ENCODE measurements around the gene LYST.
"Not testable (repeated sequence)": the region's sequence is repeated elsewhere in the genome, so short reads cannot be mapped to it uniquely, and the experiment has no call there.

The LYST gene

GRCh38 chr1:235754186-235754585 is 112.5 kb downstream of the LYST start:
- not testable (repeated sequence) for DNase-seq

DNA sequence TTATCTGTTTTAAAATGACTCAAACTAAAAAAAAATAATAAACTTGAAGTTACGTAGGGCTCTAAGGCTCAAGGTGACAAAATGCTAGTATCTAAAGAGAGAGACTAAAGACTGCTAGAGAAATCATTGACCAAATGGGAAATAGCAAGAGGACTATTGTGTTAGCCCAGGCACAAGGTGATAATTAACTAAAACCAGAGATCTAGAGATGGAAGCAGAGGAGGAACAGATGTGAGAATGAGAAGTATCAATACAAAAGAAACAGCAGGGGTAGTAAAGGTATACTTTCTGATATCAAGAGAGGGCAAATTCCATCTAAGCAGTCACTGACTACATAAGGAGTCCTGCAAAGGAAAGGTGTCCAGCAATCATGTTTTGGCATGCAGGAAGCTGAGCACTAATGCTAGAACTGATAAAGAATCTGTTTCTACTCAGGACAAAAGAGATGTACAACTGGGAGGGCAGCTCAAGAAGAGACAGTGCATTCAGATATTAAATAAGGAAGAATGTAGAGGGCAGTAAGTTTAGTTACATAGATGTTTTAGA is 116.9 kb downstream of the LYST start:
- DNase-seq, result no peak

DNA sequence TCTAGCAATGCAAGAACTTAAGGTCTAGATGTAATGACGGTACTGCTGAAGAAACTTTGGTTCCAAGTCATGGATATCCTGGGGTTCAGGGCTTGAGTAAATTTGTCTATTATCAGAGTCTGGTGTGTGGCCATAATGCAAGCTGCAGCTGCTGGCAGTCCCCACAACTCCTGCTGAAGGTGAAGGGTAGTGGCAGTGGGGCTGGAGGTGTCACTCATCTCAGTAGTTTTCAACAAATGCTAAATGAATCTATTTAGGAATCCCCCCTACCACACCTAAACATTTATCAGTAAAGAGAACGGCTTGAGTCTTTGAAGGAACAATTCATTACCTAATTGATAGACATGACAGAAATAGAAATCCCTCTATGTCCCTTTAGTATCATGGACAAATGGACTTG is 118.0 kb downstream of the LYST start:
- no peak for DNase-seq

DNA sequence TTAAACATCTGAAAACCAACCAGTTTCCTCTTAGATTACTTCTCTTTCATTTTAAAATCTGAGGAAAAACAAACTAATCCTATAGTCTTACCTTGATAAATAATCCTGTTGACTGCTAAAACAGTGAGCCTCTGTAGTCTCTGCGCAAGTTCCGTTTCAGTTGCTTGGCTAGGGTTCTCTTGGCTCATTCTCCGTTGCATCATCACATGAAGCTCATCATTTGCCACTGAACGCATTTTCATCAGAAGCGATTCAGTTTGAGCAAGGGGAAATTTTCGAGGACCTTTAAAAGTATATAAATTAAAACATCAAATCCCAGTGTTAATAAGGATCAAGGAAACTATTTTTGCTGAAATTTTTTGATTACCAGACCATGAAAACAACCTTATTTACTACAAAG is 120.5 kb downstream of the LYST start:
- DNase-seq, result no peak

DNA sequence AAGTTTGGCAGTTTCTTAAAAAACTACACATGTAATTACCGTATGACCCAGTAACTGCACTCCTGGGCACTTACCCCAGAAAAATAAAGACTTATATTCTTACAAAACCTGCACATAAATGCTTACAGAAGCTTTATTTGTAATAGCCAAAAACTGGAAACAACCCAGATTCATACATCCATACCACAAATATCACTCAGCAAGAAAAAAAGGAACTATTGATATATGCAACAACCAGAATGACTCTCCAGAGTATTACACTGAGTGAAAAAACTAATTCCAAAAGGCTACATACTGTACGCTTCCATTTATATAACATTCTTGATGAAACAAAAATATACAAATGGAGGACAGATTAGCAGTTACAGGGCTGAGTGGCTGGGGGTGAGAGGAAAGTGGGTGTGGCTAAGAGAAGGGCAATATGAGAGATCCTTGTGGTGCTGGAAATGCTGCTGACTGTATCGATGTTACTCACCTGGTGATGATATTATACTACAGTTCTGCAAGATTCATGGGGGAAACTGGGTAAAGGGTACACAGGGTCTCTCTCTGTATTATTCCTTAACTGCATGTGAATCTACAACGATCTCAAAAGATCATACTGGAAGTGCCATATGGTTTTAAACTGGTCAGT is 121.1 kb downstream of the LYST start:
- DNase-seq, result no peak

DNA sequence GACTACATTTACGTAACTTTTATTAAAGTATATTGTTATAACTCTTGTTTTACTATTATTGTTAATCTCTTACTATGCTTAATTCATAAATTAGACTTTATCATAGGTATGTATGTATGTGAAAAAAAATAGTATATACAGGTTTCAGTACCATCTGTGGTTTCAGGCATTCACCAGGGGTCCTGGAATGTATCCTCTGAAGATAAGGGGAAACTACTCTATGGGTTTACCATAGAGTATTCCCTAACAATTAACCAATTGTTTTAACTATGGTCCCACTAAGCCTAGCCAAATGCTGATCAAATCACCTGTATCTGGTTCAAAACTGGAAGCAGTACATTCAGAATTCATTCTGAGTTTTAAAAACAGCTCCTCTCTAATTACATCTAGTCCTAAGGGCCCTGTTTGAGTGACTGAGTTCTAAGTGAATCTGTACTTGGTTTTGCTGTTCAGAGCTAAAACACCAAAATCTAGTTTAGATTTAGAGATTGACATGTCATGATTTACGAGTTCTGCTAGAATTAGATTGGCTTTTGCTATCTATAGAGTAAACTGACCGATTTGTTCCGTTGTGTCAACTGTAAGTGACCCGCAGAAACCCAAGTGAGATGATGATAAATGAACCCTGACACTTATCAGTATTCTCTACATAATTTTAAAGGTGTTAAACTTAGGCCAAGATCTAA is 123.6 kb downstream of the LYST start:
- no peak for DNase-seq

GRCh38 chr1:235741294-235741693 is 125.4 kb downstream of the LYST start:
- no peak for DNase-seq

DNA sequence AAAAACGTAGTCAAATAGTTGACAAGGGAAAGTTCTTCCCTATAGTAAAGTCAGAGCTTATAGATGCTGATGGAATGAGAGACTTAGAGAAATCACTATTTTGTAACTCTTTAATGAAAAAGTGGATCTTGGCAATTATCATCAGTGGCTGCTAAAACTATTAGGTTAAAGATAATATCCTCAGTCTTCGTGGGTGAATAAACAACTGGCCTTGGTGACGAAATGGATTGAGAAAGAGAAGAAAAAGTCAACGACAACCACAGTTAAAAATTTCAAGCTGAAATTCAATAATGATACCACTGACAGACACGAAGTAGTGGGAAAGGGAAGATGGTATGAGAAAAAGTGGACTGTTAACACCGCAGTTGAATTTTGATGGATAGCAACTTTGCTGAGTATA is 127.1 kb downstream of the LYST start:
- DNase-seq, result no peak

- DNase-seq, result no peak
Measured at GRCh38 chr1:235739124-235739523, 127.6 kb downstream of the LYST start.

- no peak for DNase-seq
Measured at GRCh38 chr1:235737751-235738150, 129.0 kb downstream of the LYST start.

DNA sequence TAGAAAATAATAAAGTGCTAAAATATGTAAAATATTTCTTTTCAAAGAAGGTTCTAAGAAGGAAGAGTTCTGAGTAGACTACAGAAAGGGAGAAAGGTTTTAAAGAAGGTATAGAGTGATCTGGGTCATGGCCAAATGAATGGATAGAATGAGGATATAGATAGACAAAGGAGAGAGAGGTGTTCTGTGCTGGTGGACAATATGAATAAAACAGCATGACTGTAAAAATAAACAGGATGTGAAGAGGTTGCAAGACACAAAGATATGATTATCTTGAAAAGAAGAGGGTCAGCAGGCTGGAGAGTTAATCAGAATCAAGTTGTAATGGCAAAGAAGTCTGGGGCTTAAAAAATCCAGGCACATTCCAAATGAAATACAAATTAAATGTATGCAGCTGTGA is 130.4 kb downstream of the LYST start:
- DNase-seq, result no peak

DNA sequence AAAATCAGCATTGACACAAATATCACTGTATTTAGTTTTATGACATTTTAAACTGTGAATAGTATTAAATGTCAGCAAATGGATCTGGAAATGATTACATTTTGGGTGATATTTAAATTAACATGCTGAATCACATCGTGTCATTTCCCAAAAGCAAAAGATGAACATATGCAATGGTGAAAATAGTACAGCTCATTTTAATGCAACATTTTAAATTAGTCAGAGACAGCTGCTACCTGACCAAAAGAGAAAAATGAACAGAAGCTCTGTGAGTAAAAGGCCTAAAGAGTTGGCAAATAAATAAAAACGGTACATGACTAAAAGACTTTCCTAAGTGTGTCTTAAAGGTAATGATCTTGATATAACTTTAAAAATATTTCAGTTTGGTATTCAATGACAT is 131.1 kb downstream of the LYST start:
- no peak for DNase-seq

- no peak for DNase-seq
Measured at GRCh38 chr1:235734335-235734734, 132.4 kb downstream of the LYST start.

- no peak for DNase-seq
Measured at GRCh38 chr1:235730007-235730406, 136.7 kb downstream of the LYST start.

- DNase-seq, result no peak
Measured at GRCh38 chr1:235726557-235726956, 140.1 kb downstream of the LYST start.

DNA sequence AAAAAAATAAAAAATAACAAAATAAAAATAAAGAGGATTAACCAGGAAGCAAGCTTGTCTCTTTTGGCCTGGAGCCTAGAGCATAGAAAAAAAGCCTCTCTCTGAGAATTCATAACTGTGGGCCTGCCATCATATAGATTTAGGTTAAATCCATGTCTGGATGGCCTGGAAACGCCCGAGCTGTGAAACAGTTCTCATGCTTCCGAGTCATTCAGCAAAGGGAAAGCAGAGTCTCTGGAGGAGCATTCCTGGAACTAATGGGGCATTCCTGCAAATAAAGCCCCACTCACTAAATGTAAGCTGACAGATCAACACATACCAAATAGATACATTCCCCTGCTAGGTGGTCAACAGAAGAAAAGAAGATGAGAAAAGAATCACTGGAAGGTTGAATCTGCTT is 141.3 kb downstream of the LYST start:
- no peak for DNase-seq

DNA sequence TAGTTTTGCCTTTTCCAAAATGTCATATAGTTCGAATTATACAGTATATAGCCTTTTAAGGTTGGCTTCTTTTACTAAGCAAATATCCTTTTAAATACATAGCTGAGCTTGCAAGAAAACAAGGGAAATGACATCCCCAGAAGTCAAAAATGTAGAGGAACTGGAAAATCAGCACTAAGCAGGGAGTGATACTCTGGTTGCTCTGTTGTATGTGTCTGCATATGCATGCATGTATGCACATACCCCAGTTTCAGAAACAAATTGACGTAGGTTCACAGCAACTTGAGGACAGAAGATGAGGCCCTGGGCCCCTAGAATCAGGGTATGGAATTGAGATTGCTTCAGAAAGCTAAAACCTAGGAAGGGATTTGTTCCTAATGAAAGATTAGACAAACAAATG is 142.0 kb downstream of the LYST start:
- DNase-seq, result no peak

DNA sequence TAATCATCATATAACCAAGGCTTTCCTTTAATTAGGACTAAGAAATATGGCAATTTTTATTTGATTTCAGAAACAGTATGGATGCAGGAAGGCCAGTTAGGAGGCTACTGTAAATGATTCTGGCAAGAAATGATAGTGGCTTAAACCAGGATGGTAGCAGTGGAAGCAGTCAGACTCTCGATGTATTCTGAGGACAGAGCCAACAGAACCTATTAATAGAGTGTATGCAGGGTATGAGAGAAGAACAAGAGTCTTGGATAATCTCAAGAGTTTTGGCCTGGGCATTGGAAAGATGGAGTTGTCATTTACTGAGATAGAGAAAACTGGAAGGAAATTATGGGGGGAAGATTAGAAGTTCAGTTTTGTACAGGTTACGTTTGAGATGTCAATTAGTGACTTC is 143.8 kb downstream of the LYST start:
- no peak for DNase-seq

DNA sequence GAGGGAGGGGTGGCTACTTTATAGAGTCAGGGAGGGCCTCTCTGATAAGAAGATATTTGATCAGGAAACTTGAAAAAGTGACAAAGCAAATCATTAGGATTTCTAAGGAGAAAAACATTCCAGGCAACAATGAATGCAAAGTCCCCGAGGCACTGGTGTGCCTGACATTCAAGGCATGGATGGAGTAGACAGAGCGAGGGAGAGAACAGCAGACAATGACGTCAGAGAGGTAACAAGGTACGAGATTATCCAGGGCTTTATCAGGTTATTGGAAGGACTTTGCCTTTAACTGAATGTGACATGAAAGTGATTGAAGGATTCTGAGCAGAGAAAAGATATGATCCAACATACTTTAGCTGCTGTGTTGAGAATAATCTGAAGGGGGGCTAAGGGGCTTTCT is 144.7 kb downstream of the LYST start:
- no peak for DNase-seq

- DNase-seq, result no peak
Measured at GRCh38 chr1:235720544-235720943, 146.2 kb downstream of the LYST start.

GRCh38 chr1:235714205-235714897 is 152.4 kb downstream of the LYST start:
- DNase-seq, result no peak

DNA sequence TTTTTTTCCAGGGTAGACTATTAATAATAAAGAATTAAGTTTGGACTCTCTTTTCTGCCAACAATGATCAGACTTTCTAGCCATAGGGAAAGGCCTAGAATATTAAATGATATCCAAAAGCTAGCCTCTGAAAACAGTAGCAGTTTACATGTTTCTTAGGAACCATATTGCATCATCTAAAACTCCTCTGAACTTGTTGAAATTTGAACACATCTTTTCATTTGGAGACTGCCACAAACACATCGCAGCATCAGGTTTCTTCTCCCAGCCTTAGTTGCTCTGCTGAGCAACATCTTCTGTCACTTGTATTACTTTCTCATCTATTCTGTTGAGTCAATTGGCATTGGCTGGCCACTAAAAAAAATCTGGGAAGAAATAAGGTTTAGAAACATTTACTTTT is 153.9 kb downstream of the LYST start:
- no peak for DNase-seq

DNA sequence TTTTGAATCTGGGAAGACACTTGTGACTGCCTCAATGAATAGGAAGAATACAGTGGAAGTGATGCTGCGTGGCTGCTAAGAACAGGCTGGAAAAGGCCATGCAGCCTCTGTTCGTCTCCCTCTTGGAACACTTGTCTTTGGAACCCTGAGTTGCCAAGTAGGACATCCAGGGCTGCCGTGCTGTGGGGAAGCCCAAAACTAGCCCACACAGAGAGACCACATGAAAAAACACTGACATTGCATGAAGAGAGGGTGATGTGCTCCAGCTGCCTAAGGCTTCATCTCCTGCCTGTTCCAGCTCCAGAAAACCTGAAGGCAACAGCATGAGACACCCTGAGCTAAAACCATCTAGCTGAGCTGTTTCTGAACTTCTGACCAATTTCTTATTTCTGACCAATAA is 156.0 kb downstream of the LYST start:
- DNase-seq, result no peak

- DNase-seq, result no peak
Measured at GRCh38 chr1:235709018-235709417, 157.7 kb downstream of the LYST start.

Measured in CD4-positive, alpha-beta T cell treated with Interferon gamma for 1 hour (primary cell).